ENCODE data around the gene CELSR1.

The CELSR1 gene

GRCh38 chr22:46365166-46365624 lies 172.2 kb downstream of the CELSR1 start:
- DNase-seq = no peak
- Mint-ChIP-seq H3K9me3 (peaks cover 13% of the 10 kb centered on the region), H3K27ac (no peak overlapping the region), H3K27me3 (ENCODE audit: low read depth, poor library complexity) (no peaks in the 10 kb centered on the region), H3K4me1 (peaks cover 5% of the 10 kb centered on the region), H3K4me3 (no peak overlapping the region), H3K36me3 (ENCODE audit: low read depth) (peaks cover 21% of the 10 kb centered on the region)
- TF ChIP-seq CTCF (IDR thresholded peaks at IDR 0.05) = no peak

- no peak overlapping the region for H3K27ac Mint-ChIP-seq
- H3K4me1 Mint-ChIP-seq = peaks cover 3% of the 10 kb centered on the region
- H3K9me3 Mint-ChIP-seq = peaks cover 14% of the 10 kb centered on the region
- no peak for DNase-seq
- H3K36me3 Mint-ChIP-seq (ENCODE audit: low read depth) = peaks cover 28% of the 10 kb centered on the region
- H3K27me3 Mint-ChIP-seq (ENCODE audit: low read depth, poor library complexity) = no peaks in the 10 kb centered on the region
- no peak for TF ChIP-seq CTCF (IDR thresholded peaks at IDR 0.05)
- H3K4me3 Mint-ChIP-seq = no peak overlapping the region
Measured at GRCh38 chr22:46364341-46365165, 172.9 kb downstream of the CELSR1 start.

- no peak for TF ChIP-seq CTCF (IDR thresholded peaks at IDR 0.05)
- Mint-ChIP-seq H3K36me3 (ENCODE audit: low read depth) (peaks cover 35% of the 10 kb centered on the region), H3K9me3 (peaks cover 14% of the 10 kb centered on the region), H3K4me3 (no peak overlapping the region), H3K4me1 (peaks cover 3% of the 10 kb centered on the region), H3K27ac (no peak overlapping the region), H3K27me3 (ENCODE audit: low read depth, poor library complexity) (no peaks in the 10 kb centered on the region)
- DNase-seq = no peak
Measured at GRCh38 chr22:46363611-46364321, 173.7 kb downstream of the CELSR1 start.

- no peak for DNase-seq
- Mint-ChIP-seq H3K9me3 (peaks cover 14% of the 10 kb centered on the region), H3K27me3 (ENCODE audit: low read depth, poor library complexity) (no peaks in the 10 kb centered on the region), H3K4me1 (peaks cover 3% of the 10 kb centered on the region), H3K36me3 (ENCODE audit: low read depth) (peaks cover 39% of the 10 kb centered on the region), H3K27ac (no peak overlapping the region), H3K4me3 (no peak overlapping the region)
- no peak for TF ChIP-seq CTCF (IDR thresholded peaks at IDR 0.05)
Measured at GRCh38 chr22:46362934-46363515, 174.4 kb downstream of the CELSR1 start.

GRCh38 chr22:46362203-46362933 lies 175.1 kb downstream of the CELSR1 start:
- DNase-seq = no peak
- Mint-ChIP-seq H3K36me3 (ENCODE audit: low read depth) (peaks cover 39% of the 10 kb centered on the region), H3K4me1 (peaks cover 3% of the 10 kb centered on the region), H3K9me3 (peaks cover 14% of the 10 kb centered on the region), H3K27me3 (ENCODE audit: low read depth, poor library complexity) (no peaks in the 10 kb centered on the region), H3K27ac (no peak overlapping the region), H3K4me3 (no peak overlapping the region)
- TF ChIP-seq CTCF (IDR thresholded peaks at IDR 0.05) = no peak
